Testis (tissue), 3 donors: Measurements from ENCODE around the gene PIK3AP1. TPM values are rescaled to one million over a fixed set of nuclear protein-coding genes. Genes with fewer than 3 reads are reported as not detected.

ENCODE experiments used
- DNase-seq: peaks from one replicate; pipeline ENCODE4 v3.0.0-alpha.2; 2019
- H3K27ac ChIP-seq, 2 donors: fragments of 200-600 bp; sonication (generic); one replicate each; pipeline ENCODE4 v1.5.1; 2019
- H3K27me3 ChIP-seq: fragments of 200-600 bp; sonication (generic); one replicate; pipeline ENCODE4 v1.5.1; 2019
- H3K36me3 ChIP-seq: fragments of 200-600 bp; sonication (generic); one replicate; pipeline ENCODE4 v1.5.1; 2017; ENCODE audit warnings: low read depth; ENCODE audit errors: missing control alignments
- H3K4me1 ChIP-seq: fragments of 200-600 bp; sonication (generic); one replicate; pipeline ENCODE4 v1.5.1; 2019
- H3K4me3 ChIP-seq, 2 donors: fragments of 200-600 bp; sonication (generic); one replicate each; pipeline ENCODE4 v1.5.1; 2017 to 2019
- H3K9me3 ChIP-seq: fragments of 200-600 bp; sonication (generic); one replicate; pipeline ENCODE4 v1.5.1; 2017
- CTCF ChIP-seq, 3 experiments: fragments of 450-650 bp in 2 of 3; fragments of 200-600 bp in 1 of 3; sonication (generic) in 1 of 3; IDR thresholded peaks; one replicate each; pipeline ENCODE4 v1.5.1; 2016 to 2019; ENCODE audit warnings: antibody characterized with exemption in 3 of 3, mild to moderate bottlenecking in 2 of 3, moderate library complexity in 1 of 3
- POLR2A ChIP-seq: fragments of 450-650 bp; IDR thresholded peaks from one replicate; pipeline ENCODE4 v1.6.1; 2017; ENCODE audit warnings: antibody characterized with exemption, mild to moderate bottlenecking, moderate library complexity
- WGBS, 2 donors: methylation state at CpG; one replicate each; pipeline ENCODE4 v1.1.5; 2018; 5-methylcytosine and 5-hydroxymethylcytosine counted together
- intact Hi-C: fragments of 100-400 bp; cut with DNase I; formaldehyde crosslinking; loops from one replicate; pipeline ENCODE4 v1.15.1; 2023; ENCODE audit warnings: low total_unique reads
- polyA plus RNA-seq: library from polyadenylated mRNA; stranded (reverse); fragments of 350-450 nt; fragmentation: Illumina TruSeq; extraction: RNeasy Lipid Tissue Mini Kit (QIAGEN cat#74804); gene quantifications from one replicate; pipeline ENCODE4 v1.2.3, GENCODE V29; 2014; ENCODE audit warnings: low read depth, low replicate concordance; ENCODE audit not compliant: insufficient read depth
- total RNA-seq, 2 donors: library from RNA; depleted of rRNA; stranded (reverse); fragments of >200 nt; gene quantifications; one replicate each; pipeline ENCODE4 v1.2.3, GENCODE V29; 2016

Gene PIK3AP1
- total and polyA plus RNA-seq, 3 donors from 2014 or later, result 6.5 to 10.0 (median 6.6) TPM

GRCh38 chr10:96666741-96667140 lies 53.6 kb downstream of the PIK3AP1 start:
- intact Hi-C loops, result no loop called here
- TF ChIP-seq POLR2A (no peak), CTCF (IDR thresholded peaks at IDR 0.05) (no peak)
- Histone ChIP-seq H3K27me3 (no peaks in the 10 kb centered on the region), H3K36me3 (no peaks in the 10 kb centered on the region), H3K4me3 (no peak overlapping the region), H3K27ac (no peak overlapping the region), H3K4me1 (peaks cover 17% of the 10 kb centered on the region), H3K9me3 (no peaks in the 10 kb centered on the region)
- no peak for DNase-seq
- WGBS, 2 donors, result 94 to 98% methylated on average over 3 of the region's 3 CpGs

- H3K4me3 ChIP-seq, result no peak overlapping the region
- 71 to 83% methylated on average over 6 of the region's 6 CpGs for WGBS, 2 donors
- TF ChIP-seq CTCF (IDR thresholded peaks at IDR 0.05) (no peak), POLR2A (no peak)
- intact Hi-C loops, result no loop called here
- no peaks in the 10 kb centered on the region for H3K36me3 ChIP-seq
- no peak for DNase-seq
- no peaks in the 10 kb centered on the region for H3K27me3 ChIP-seq
- H3K27ac ChIP-seq, result no peak overlapping the region
- H3K9me3 ChIP-seq, result no peaks in the 10 kb centered on the region
- H3K4me1 ChIP-seq, result peaks cover 10% of the 10 kb centered on the region
Measured at GRCh38 chr10:96665306-96665705, 55.0 kb downstream of the PIK3AP1 start.

- DNase-seq, result no peak
- Histone ChIP-seq H3K9me3 (no peaks in the 10 kb centered on the region), H3K27ac (no peak overlapping the region), H3K4me1 (peaks cover 10% of the 10 kb centered on the region), H3K36me3 (no peaks in the 10 kb centered on the region), H3K4me3 (no peak overlapping the region), H3K27me3 (no peaks in the 10 kb centered on the region)
- no peak for TF ChIP-seq POLR2A
- no peak for TF ChIP-seq CTCF (IDR thresholded peaks at IDR 0.05)
- intact Hi-C loops, result no loop called here
- 78 to 89% methylated on average over 3 of the region's 3 CpGs for WGBS, 2 donors
Measured at GRCh38 chr10:96664563-96664962, 55.8 kb downstream of the PIK3AP1 start.

DNA sequence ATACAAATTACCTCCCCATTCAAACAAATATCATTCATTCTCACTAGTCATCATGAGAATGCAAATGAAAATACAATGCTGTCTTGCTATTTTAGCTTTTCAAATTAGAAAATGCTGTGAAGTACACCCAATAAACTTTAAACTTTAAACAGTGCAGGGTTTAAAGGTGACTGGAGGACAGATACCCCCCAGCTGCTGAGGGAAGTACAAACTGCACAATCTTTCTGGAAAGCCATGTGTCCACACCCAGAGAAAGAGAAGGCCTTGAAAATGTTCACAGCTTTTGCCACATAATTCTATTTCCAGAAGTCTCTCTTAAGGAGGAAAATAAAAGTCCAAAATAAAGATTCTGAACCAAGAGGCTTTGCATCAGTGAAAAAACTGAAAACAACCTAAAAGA lies 56.5 kb downstream of the PIK3AP1 start:
- intact Hi-C loops, result no loop called here
- Histone ChIP-seq H3K4me1 (peaks cover 10% of the 10 kb centered on the region), H3K27ac (no peak overlapping the region), H3K27me3 (no peaks in the 10 kb centered on the region), H3K36me3 (no peaks in the 10 kb centered on the region), H3K4me3 (no peak overlapping the region), H3K9me3 (no peaks in the 10 kb centered on the region)
- DNase-seq, result peak; percentile 47
- TF ChIP-seq POLR2A (no peak), CTCF (IDR thresholded peaks at IDR 0.05) (no peak)

- no peak overlapping the region for H3K4me3 ChIP-seq
- H3K27ac ChIP-seq, result no peak overlapping the region
- H3K9me3 ChIP-seq, result no peaks in the 10 kb centered on the region
- DNase-seq, result no peak
- TF ChIP-seq CTCF (IDR thresholded peaks at IDR 0.05) (no peak), POLR2A (no peak)
- peaks cover 10% of the 10 kb centered on the region for H3K4me1 ChIP-seq
- 80 to 92% methylated on average over 2 of the region's 2 CpGs for WGBS, 2 donors
- H3K27me3 ChIP-seq, result no peaks in the 10 kb centered on the region
- intact Hi-C loops, result no loop called here
- no peaks in the 10 kb centered on the region for H3K36me3 ChIP-seq
Measured at GRCh38 chr10:96661632-96662031, 58.7 kb downstream of the PIK3AP1 start.
